Stimulated activated CD4-positive, alpha-beta T cell treated with anti-CD3 and anti-CD28 coated beads, Interleukin-1b, Interleukin-23, amount 100 ng/mL, for 48 hours (primary cell): ENCODE data around the gene DDT.
"Not testable (repeated sequence)": the region's sequence is repeated elsewhere in the genome, so short reads cannot be mapped to it uniquely, and the experiment has no call there.

Experiments
- DNase-seq: peaks from one replicate; pipeline ENCODE4 v3.0.0-alpha.2; 2020

The DDT gene

DNA sequence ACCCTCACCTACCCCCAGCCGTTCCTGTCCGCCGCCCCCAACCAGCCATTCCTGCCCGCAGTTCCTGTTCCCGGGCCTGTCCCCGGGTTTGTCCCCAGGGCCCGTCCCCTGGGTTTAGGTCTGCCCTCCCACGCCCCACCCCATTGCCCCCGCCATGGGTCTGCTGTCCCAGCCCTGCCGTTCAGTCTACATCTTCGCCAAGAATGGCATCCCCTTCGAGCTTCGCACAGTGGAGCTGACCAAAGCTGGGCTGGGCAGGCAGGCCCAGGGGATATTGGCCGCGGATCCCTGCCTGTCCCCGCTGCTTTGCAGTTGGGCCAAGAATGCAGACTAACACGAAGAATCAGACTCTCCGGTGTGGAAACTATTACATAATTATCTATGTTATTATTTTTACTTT is 24.5 kb downstream of the DDT start:
- not testable (repeated sequence) for DNase-seq

DNA sequence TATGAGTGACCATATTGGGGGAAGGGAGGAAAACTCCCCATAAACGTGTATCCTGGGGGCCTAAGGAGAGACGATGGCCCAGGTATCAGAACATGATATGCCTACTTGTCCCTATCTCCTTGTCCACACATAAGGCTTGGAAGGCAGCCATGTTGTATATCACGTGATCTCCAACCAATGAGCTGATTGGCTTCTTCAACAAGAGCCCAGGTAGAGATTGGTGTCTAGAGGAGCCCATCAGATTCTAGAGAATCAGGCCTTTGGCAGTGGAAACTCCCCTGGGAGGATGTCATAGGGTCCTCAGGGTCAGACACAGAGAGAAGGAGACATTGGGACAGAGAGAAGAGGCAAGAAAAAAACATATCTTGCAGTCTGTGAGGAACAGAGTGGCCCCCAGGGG is 26.9 kb downstream of the DDT start:
- DNase-seq: not testable (repeated sequence)

DNA sequence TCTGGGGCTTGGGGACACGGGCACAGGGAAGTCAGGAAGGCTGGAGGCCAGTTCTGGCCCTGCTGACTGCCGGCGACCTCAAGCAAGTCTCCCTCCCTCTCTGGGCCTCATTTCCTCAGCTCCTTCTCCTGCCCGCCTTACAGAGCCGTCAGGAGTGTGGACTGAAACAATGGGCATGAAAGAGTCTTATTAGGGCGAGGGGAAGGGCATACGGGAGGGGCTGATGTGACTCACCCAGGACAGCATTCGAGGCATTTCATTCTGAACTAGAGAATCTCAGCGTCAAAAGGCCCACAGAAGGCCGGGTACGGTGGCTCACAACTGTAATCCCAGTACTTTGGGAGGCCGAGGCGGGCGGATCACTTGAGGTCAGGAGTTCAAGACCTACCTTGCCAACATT is 34.1 kb downstream of the DDT start:
- DNase-seq: not testable (repeated sequence)

DNA sequence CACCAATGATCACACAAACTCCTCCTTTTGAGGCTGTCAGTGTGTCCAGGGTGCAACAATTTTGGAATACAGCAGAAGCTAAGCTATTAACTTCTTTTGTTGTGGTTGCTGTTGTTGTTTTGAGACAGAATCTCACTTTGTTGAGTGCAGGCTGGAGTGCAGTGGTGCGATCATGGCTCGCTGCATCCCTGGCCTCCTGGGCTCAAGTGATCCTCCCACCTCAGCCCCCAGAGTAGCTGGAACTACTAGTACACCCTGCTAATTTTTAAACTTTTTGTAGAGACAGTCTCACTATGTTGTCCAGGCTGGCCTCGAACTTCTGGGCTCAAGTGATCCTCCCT is 35.3 kb downstream of the DDT start:
- no peak for DNase-seq

DNA sequence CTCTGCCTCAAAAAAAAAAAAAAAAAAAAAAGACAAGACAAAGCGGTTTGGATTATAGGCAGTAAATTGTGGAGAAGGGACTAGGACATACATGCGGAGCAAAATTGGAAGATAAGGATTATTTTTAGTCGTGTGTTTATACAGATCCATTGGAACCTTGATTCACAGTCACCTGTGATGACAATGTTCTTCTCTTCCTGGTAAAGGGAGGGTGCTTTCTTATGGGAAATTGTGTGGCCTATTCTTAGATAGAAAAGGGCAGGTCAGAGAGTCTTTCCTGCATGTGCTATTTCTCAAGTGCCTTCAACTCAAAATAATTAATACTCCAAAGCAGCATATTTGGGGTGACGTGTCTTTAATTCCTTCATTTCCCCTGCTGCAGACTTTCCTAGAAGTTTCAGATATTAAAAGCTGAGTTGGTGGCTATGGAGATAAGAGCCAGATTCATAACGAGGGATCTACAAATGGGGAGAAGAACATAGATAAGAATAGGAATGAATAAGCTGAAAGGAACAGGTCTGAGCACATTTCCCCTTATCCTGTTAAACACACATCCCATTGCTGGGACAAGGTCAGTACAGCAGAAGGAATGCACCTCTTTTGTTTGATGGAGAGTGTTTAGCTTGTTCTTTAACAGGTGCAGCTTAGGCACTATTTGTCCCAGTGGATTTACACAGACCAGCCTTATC is 35.8 kb downstream of the DDT start:
- no peak for DNase-seq

DNA sequence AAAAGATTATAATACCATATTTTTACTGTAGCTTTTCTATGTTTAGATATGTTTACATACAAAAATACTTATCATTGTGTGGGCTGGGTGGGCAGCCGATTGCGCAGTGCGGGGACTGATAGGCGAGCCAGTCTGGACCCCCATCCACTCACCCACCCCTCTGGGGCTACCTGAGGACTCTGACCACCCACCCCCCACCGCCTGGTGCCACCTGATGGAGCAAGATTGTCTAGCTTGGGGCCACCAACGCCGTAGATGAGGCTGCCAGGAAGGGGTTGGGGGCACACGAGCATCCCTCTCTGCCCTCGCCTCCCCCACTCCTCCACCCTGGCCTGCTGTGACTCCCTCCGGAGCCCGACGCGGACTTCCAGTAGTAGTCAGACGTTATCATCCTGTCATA is 47.7 kb downstream of the DDT start:
- DNase-seq: no peak

DNA sequence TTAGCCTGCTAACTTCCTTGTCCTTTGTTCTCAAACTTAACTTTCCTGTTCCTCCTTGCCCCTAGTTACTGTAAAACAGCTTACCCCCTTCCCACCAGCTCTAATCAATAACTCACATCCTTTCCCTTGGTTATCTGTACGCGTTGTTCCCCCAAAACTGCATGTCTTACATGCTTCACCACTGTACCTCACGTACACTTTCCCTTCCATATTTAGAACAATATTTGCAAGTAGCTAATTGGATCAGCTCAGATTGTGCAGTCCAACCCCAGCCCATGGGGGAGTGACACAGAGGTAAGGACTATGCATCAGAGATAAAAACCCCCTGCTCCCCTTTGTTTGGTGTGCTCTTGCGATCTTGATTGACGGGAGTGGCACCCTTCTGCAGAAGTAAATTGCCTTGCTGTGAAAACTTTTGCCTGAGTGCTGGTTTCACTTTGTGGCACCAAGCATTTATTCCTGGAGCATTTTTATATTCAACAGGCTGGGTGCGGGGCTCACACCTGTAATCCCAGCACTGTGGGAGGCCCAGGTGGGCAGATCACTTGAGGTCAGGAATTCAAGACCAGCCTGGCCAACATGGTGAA is 49.1 kb downstream of the DDT start:
- no peak for DNase-seq

DNA sequence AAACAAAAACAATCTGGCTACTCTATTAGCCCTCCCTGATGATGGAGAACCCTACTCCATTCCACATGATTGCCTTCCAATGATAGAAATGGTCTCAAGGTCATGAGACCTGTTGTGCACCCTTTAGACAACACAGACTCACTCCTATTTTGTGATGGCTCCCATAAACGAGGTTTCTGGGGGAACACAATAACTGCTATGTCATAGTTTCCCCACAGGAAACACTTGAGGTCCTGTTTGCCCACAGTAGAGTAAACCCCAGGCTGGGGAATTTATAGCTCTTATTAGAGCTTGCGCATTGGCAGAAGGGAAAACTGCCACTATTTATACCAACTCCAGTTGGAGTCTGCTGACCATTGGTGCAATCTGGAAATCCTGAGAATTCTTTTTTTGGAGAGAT is 51.3 kb downstream of the DDT start:
- no peak for DNase-seq

DNA sequence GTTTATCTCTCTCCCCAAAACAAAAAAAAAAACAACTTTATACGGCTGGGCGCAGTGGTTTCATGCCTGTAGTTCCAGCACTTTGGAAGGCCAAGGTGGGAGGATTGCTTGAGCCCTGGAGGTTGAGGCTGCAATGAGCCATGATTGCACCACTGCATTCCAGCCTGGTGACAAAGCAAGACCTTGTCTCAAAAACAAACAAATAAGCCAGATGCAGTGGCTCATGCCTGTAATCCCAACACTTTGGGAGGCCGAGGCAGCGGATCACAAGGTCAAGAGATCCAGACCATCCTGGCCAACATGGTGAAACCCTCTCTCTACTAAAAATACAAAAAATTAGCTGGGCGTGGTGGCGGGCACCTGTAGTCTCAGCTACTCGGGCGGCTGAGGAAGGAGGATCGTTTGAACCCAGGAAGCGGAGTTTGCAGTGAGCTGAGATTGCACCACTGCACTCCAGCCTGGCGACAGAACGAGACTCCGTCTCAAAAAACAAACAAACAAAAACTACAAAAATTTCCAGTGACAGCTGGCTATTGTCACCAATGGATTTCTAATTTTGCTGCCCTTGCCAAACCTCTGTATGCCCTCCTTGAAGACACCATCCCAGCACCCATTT is 52.5 kb downstream of the DDT start:
- not testable (repeated sequence) for DNase-seq
